Measurements from ENCODE around the gene MARF1.
"Not testable (repeated sequence)": the region's sequence is repeated elsewhere in the genome, so short reads cannot be mapped to it uniquely, and the experiment has no call there.

DNA sequence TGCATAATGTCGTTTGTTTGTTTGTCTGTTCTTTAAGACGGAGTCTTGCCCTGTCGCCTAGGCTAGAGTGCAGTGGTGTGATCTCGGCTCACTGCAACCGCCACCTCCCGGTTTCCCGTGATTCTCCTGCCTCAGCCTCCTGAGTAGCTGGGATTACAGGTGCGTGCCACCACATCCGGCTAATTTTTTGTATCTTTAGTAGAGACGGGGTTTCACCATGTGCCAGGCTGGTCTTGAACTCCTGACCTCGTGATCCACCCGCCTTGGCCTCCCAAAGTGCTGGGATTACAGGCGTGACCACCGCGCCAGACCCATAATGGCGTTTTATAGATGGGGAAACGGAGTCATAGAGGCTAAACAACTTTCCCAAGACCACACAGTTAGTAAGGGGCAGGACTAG is 6.4 kb upstream of the MARF1 start:
- TF ChIP-seq POLR2AphosphoS5 (IDR thresholded peaks at IDR 0.05; ENCODE audit: low read depth, low read length); POLR2A (IDR thresholded peaks at IDR 0.05; ENCODE audit: low read depth, low read length); TAF1 (IDR thresholded peaks at IDR 0.05; ENCODE audit: borderline replicate concordance, low read depth, low read length): not testable (repeated sequence)

Data from GM12892 (cell line).